ENCODE results near the gene ZNRF1.

Gene ZNRF1

GRCh38 chr16:75114946-75115825 lies 116.4 kb downstream of the ZNRF1 start:
- TF ChIP-seq YY1 (IDR thresholded peaks at IDR 0.05; ENCODE audit: low read depth) = no peak
- TF ChIP-seq NFIC (IDR thresholded peaks at IDR 0.05) = no peak
- no peak for TF ChIP-seq USF1 (IDR thresholded peaks at IDR 0.05)
- TF ChIP-seq CEBPB (IDR thresholded peaks at IDR 0.05) = no peak
- TF ChIP-seq FOXM1 (IDR thresholded peaks at IDR 0.05; ENCODE audit: borderline replicate concordance, low read depth) = no peak
- no peak for TF ChIP-seq RAD21 (IDR thresholded peaks at IDR 0.05; ENCODE audit: low read depth)
- TF ChIP-seq TEAD4 (IDR thresholded peaks at IDR 0.05) = no peak
- TF ChIP-seq EP300 (IDR thresholded peaks at IDR 0.05; ENCODE audit: borderline replicate concordance) = no peak
- TF ChIP-seq EGR1 (IDR thresholded peaks at IDR 0.05) = no peak
- TF ChIP-seq TCF12 (IDR thresholded peaks at IDR 0.05; ENCODE audit: low read depth) = no peak
- TF ChIP-seq TAF1 (IDR thresholded peaks at IDR 0.05; ENCODE audit: low read depth) = no peak
- no peak for TF ChIP-seq ZBTB7A (IDR thresholded peaks at IDR 0.05; ENCODE audit: low read depth)
- no peak for TF ChIP-seq CREB1 (IDR thresholded peaks at IDR 0.05; ENCODE audit: low read depth)
- TF ChIP-seq MAX (IDR thresholded peaks at IDR 0.05) = no peak
- TF ChIP-seq REST (IDR thresholded peaks at IDR 0.05; ENCODE audit: low read depth) = no peak

- TF ChIP-seq TEAD4 (IDR thresholded peaks at IDR 0.05) = no peak
- 0 out of 2 replicates have a peak, but pooled peaks have one; percentile 23 for TF ChIP-seq YY1 (IDR thresholded peaks at IDR 0.05; ENCODE audit: low read depth)
- TF ChIP-seq MAX (IDR thresholded peaks at IDR 0.05) = peak; percentile 56
- TF ChIP-seq FOXM1 (IDR thresholded peaks at IDR 0.05; ENCODE audit: borderline replicate concordance, low read depth) = no peak
- no peak for TF ChIP-seq CEBPB (IDR thresholded peaks at IDR 0.05)
- no peak for TF ChIP-seq REST (IDR thresholded peaks at IDR 0.05; ENCODE audit: low read depth)
- TF ChIP-seq CREB1 (IDR thresholded peaks at IDR 0.05; ENCODE audit: low read depth) = no peak
- TF ChIP-seq USF1 (IDR thresholded peaks at IDR 0.05) = no peak
- TF ChIP-seq EGR1 (IDR thresholded peaks at IDR 0.05) = no peak
- TF ChIP-seq EP300 (IDR thresholded peaks at IDR 0.05; ENCODE audit: borderline replicate concordance) = no peak
- no peak for TF ChIP-seq ZBTB7A (IDR thresholded peaks at IDR 0.05; ENCODE audit: low read depth)
- TF ChIP-seq TCF12 (IDR thresholded peaks at IDR 0.05; ENCODE audit: low read depth) = no peak
- peak; percentile 27; the same call in 1 of the 2 replicates for TF ChIP-seq TAF1 (IDR thresholded peaks at IDR 0.05; ENCODE audit: low read depth)
- no peak for TF ChIP-seq NFIC (IDR thresholded peaks at IDR 0.05)
- TF ChIP-seq RAD21 (IDR thresholded peaks at IDR 0.05; ENCODE audit: low read depth) = no peak
Observed at GRCh38 chr16:75116081-75116910, 117.5 kb downstream of the ZNRF1 start, which contains the start of gene LDHD. Gene LDHD, minus strand, starts transcription at chr16:75116780. Its CDS starts 60 bp downstream, at chr16:75116720.

GRCh38 chr16:75116911-75117245 lies 118.1 kb downstream of the ZNRF1 start:
- TF ChIP-seq TEAD4 (IDR thresholded peaks at IDR 0.05) (no peak), ZBTB7A (IDR thresholded peaks at IDR 0.05; ENCODE audit: low read depth) (no peak)

- TF ChIP-seq YY1 (IDR thresholded peaks at IDR 0.05; ENCODE audit: low read depth) = no peak
- no peak for TF ChIP-seq EP300 (IDR thresholded peaks at IDR 0.05; ENCODE audit: borderline replicate concordance)
- TF ChIP-seq REST (IDR thresholded peaks at IDR 0.05; ENCODE audit: low read depth) = no peak
- no peak for TF ChIP-seq NFIC (IDR thresholded peaks at IDR 0.05)
- TF ChIP-seq TCF12 (IDR thresholded peaks at IDR 0.05; ENCODE audit: low read depth) = no peak
- no peak for TF ChIP-seq FOXM1 (IDR thresholded peaks at IDR 0.05; ENCODE audit: borderline replicate concordance, low read depth)
- TF ChIP-seq USF1 (IDR thresholded peaks at IDR 0.05) = no peak
Observed at GRCh38 chr16:75118943-75119539, 120.2 kb downstream of the ZNRF1 start.

Measured in Ishikawa (cell line).